ENCODE data around the gene NUP210L.
"Not testable (repeated sequence)": the region's sequence is repeated elsewhere in the genome, so short reads cannot be mapped to it uniquely, and the experiment has no call there.

Gene NUP210L

GRCh38 chr1:154104433-154105082 is 50.3 kb downstream of the NUP210L start:
- TF ChIP-seq SP1 (IDR thresholded peaks at IDR 0.05) (no peak), ELF4 (IDR thresholded peaks at IDR 0.05) (no peak), HDGF (IDR thresholded peaks at IDR 0.05; ENCODE audit: borderline replicate concordance) (no peak), NFRKB (IDR thresholded peaks at IDR 0.05) (no peak), BHLHE40 (IDR thresholded peaks at IDR 0.05; ENCODE audit: borderline replicate concordance) (no peak), FOXK2 (IDR thresholded peaks at IDR 0.05) (no peak), L3MBTL2 (conservative IDR thresholded peaks at IDR 0.05) (no peak)
- TF ChIP-seq, protein P1, sequence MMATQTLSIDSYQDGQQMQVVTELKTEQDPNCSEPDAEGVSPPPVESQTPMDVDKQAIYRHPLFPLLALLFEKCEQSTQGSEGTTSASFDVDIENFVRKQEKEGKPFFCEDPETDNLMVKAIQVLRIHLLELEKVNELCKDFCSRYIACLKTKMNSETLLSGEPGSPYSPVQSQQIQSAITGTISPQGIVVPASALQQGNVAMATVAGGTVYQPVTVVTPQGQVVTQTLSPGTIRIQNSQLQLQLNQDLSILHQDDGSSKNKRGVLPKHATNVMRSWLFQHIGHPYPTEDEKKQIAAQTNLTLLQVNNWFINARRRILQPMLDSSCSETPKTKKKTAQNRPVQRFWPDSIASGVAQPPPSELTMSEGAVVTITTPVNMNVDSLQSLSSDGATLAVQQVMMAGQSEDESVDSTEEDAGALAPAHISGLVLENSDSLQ (IDR thresholded peaks at IDR 0.05): no peak
- ChIA-PET POLR2A (interaction anchor here (1.4 to 1.5 kb wide), 2 partner anchors 114 to 137 kb away, joined by 4 read pairs; partner anchors contain the start of gene RPS27), CTCF (interaction anchor here (0.9 kb wide), 1 partner anchor 10 kb away, joined by 3 read pairs; no protein-coding TSS in a partner anchor)
- no peak for DNase-seq (ENCODE audit: extremely low spot score)

- POLR2A ChIA-PET; CTCF ChIA-PET; DNase-seq (ENCODE audit: extremely low spot score): not testable (repeated sequence)
These were observed 54.7 kb downstream of the NUP210L start for GRCh38 chr1:154100141-154100540.

GRCh38 chr1:154097873-154098272 is 57.0 kb downstream of the NUP210L start:
- TF ChIP-seq BHLHE40 (IDR thresholded peaks at IDR 0.05; ENCODE audit: borderline replicate concordance) (no peak), ELF4 (IDR thresholded peaks at IDR 0.05) (no peak), HDGF (IDR thresholded peaks at IDR 0.05; ENCODE audit: borderline replicate concordance) (no peak), FOXK2 (IDR thresholded peaks at IDR 0.05) (no peak), FOXA1 (IDR thresholded peaks at IDR 0.05) (no peak), SUZ12 (IDR thresholded peaks at IDR 0.05) (no peak), NFRKB (IDR thresholded peaks at IDR 0.05) (no peak)
- TF ChIP-seq, protein P1 (IDR thresholded peaks at IDR 0.05): no peak
- DNase-seq (ENCODE audit: extremely low spot score): no peak
- ChIA-PET POLR2A (no interaction called here), CTCF (no interaction called here)

- ChIA-PET CTCF (no interaction called here), POLR2A (no interaction called here)
- no peak for DNase-seq (ENCODE audit: extremely low spot score)
- TF ChIP-seq ELF4 (IDR thresholded peaks at IDR 0.05): no peak
- TF ChIP-seq, protein P1 (IDR thresholded peaks at IDR 0.05): no peak
- TF ChIP-seq TARDBP (IDR thresholded peaks at IDR 0.05): no peak
- TF ChIP-seq LEF1 (IDR thresholded peaks at IDR 0.05; ENCODE audit: borderline replicate concordance): no peak
- no peak for TF ChIP-seq HDGF (IDR thresholded peaks at IDR 0.05; ENCODE audit: borderline replicate concordance)
- TF ChIP-seq NFRKB (IDR thresholded peaks at IDR 0.05): no peak
- TF ChIP-seq SP1 (IDR thresholded peaks at IDR 0.05): no peak
- no peak for TF ChIP-seq BHLHE40 (IDR thresholded peaks at IDR 0.05; ENCODE audit: borderline replicate concordance)
- no peak for TF ChIP-seq CTBP1 (IDR thresholded peaks at IDR 0.05; ENCODE audit: borderline replicate concordance)
- TF ChIP-seq FOXM1 (IDR thresholded peaks at IDR 0.05; ENCODE audit: borderline replicate concordance): no peak
These were observed 59.3 kb downstream of the NUP210L start for GRCh38 chr1:154095456-154096060.

DNA sequence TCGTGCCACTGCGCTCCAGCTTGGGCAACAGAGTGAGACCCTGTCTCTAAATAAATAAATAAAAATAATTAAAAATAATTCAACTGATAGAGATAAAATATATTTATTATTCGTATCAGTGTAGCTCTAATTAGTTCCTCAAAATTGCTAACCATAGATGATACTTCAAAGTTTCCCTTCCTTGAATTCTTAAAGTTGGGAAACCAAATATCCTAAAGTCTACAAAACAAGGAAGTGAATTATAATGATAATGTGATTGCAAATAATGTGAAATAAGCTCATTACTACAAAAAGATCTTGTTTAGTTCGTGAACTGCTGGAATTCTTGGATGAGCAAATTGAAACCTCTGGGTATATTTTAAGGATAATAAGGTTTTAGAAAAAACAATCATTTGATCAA is 60.5 kb downstream of the NUP210L start:
- CTCF ChIA-PET: interaction anchor here (1.2 kb wide), 1 partner anchor 230 kb away, joined by 3 read pairs; the partner anchor contains the start of gene ATP8B2
- POLR2A ChIA-PET: no interaction called here
- TF ChIP-seq TARDBP (IDR thresholded peaks at IDR 0.05) (no peak), FOXK2 (IDR thresholded peaks at IDR 0.05) (no peak), SUZ12 (IDR thresholded peaks at IDR 0.05) (no peak)
- no peak for DNase-seq (ENCODE audit: extremely low spot score)

- no peak for DNase-seq (ENCODE audit: extremely low spot score)
- TF ChIP-seq SP1 (IDR thresholded peaks at IDR 0.05): no peak
- TF ChIP-seq ARNT (IDR thresholded peaks at IDR 0.05): no peak
- TF ChIP-seq SUZ12 (IDR thresholded peaks at IDR 0.05): no peak
- TF ChIP-seq CTBP1 (IDR thresholded peaks at IDR 0.05; ENCODE audit: borderline replicate concordance): no peak
- TF ChIP-seq NFRKB (IDR thresholded peaks at IDR 0.05): no peak
- TF ChIP-seq FOXA1 (IDR thresholded peaks at IDR 0.05): no peak
- TF ChIP-seq FOXK2 (IDR thresholded peaks at IDR 0.05): no peak
- TF ChIP-seq ELF4 (IDR thresholded peaks at IDR 0.05): no peak
- TF ChIP-seq TARDBP (IDR thresholded peaks at IDR 0.05): no peak
- TF ChIP-seq BHLHE40 (IDR thresholded peaks at IDR 0.05; ENCODE audit: borderline replicate concordance): no peak
- no peak for TF ChIP-seq ZNF384 (IDR thresholded peaks at IDR 0.05)
- no peak for TF ChIP-seq FOXM1 (IDR thresholded peaks at IDR 0.05; ENCODE audit: borderline replicate concordance)
- no peak for TF ChIP-seq HDGF (IDR thresholded peaks at IDR 0.05; ENCODE audit: borderline replicate concordance)
- TF ChIP-seq L3MBTL2 (conservative IDR thresholded peaks at IDR 0.05): no peak
- TF ChIP-seq, protein P1 (IDR thresholded peaks at IDR 0.05): no peak
- no peak for TF ChIP-seq LEF1 (IDR thresholded peaks at IDR 0.05; ENCODE audit: borderline replicate concordance)
- ChIA-PET POLR2A (interaction anchor here (1.5 kb wide), 1 partner anchor 103 kb away, joined by 3 read pairs; no protein-coding TSS in a partner anchor), CTCF (interaction anchor here (0.7 to 1.2 kb wide), 2 partner anchors 14 to 231 kb away, joined by 3 to 4 read pairs; partner anchors contain the start of gene ATP8B2)
These were observed 61.2 kb downstream of the NUP210L start for GRCh38 chr1:154093699-154094098.

Data from HEK293T (cell line).